ENCODE measurements around the gene MSANTD7. TPM values are rescaled to one million over a fixed set of nuclear protein-coding genes. Genes with fewer than 3 reads are reported as not detected.
"Not testable (repeated sequence)": the region's sequence is repeated elsewhere in the genome, so short reads cannot be mapped to it uniquely, and the experiment has no call there.

Gene MSANTD7
- total and polyA plus RNA-seq, 2 donors (not counting 1 experiment from before 2014, with no cell fraction given), result 6.8 to 15.2 TPM

DNA sequence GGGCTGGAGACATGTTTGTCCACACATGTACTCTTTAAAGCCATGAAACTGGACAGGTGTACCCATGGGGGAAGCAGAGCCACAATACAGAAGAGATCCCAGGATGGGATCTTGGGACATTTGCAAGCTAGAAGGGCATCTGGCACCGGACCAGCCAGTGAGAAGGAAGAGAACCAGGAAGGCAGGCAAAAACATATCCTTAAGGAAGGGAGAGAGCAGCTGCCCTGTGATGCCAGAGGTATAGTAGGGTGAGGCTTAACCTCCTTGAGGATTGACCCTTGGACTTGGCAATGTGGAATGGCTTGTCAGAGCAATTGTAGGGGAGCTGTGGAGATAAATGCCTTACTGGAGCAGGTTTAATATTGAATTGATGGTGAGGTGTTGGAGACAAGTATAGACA is 22.7 kb downstream of the MSANTD7 start:
- Histone ChIP-seq H3K9me3 (ENCODE audit: control extremely low read depth in 1 of 3, control insufficient read depth in 2 of 3, insufficient read depth in 1 of 3, low read length in 2 of 3) (no peaks in the 10 kb centered on the region), H2AFZ (ENCODE audit: insufficient read depth, low read depth, low read length, poor library complexity, severe bottlenecking) (no peak overlapping the region), H3K4me1 (ENCODE audit: control insufficient read depth in 2 of 2, insufficient read depth in 2 of 2, low read length in 2 of 2) (no peaks in the 10 kb centered on the region), H3K27me3 (replicated peaks in 1 of 4; ENCODE audit: control extremely low read depth in 1 of 4, control insufficient read depth in 3 of 4, insufficient read depth in 4 of 4, low read length in 3 of 4) (no peaks in the 10 kb centered on the region), H3K9ac (ENCODE audit: low read length) (no peak overlapping the region), H3K4me3 (ENCODE audit: control extremely low read depth in 1 of 5, extremely low read depth in 1 of 5, insufficient read depth in 1 of 5, low read depth in 2 of 5, low read length in 4 of 5) (no peak overlapping the region), H3K27ac (ENCODE audit: low read length in 2 of 2) (no peak overlapping the region), H3K36me3 (replicated peaks in 1 of 2; ENCODE audit: control extremely low read depth in 1 of 2, control insufficient read depth in 1 of 2, extremely low read depth in 1 of 2, insufficient read depth in 2 of 2, low read length in 1 of 2) (peaks cover 4 to 12% of the 10 kb centered on the region in 2 experiments), H3K4me2 (replicated peaks; ENCODE audit: low read depth, low read length, poor library complexity, severe bottlenecking) (no peak overlapping the region), H3K79me2 (ENCODE audit: control insufficient read depth, insufficient read depth, low read length) (no peaks in the 10 kb centered on the region), H4K20me1 (ENCODE audit: control insufficient read depth, insufficient read depth, low read length, poor library complexity, severe bottlenecking) (no peaks in the 10 kb centered on the region)
- Mint-ChIP-seq H3K4me1 (no peaks in the 10 kb centered on the region), H3K9me3 (ENCODE audit: insufficient read depth) (no peaks in the 10 kb centered on the region), H3K4me3 (no peak overlapping the region), H3K27me3 (no peaks in the 10 kb centered on the region), H3K27ac (no peak overlapping the region)
- TF ChIP-seq, protein P1, sequence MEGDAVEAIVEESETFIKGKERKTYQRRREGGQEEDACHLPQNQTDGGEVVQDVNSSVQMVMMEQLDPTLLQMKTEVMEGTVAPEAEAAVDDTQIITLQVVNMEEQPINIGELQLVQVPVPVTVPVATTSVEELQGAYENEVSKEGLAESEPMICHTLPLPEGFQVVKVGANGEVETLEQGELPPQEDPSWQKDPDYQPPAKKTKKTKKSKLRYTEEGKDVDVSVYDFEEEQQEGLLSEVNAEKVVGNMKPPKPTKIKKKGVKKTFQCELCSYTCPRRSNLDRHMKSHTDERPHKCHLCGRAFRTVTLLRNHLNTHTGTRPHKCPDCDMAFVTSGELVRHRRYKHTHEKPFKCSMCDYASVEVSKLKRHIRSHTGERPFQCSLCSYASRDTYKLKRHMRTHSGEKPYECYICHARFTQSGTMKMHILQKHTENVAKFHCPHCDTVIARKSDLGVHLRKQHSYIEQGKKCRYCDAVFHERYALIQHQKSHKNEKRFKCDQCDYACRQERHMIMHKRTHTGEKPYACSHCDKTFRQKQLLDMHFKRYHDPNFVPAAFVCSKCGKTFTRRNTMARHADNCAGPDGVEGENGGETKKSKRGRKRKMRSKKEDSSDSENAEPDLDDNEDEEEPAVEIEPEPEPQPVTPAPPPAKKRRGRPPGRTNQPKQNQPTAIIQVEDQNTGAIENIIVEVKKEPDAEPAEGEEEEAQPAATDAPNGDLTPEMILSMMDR (IDR thresholded peaks at IDR 0.05), result no peak
- no peak for TF ChIP-seq EZH2 (IDR thresholded peaks at IDR 0.05; ENCODE audit: borderline replicate concordance, insufficient read depth, low read depth, low read length, poor library complexity, severe bottlenecking)
- no peak for ATAC-seq (ENCODE audit: low read depth)
- ChIA-PET CTCF (no interaction called here), POLR2A (no interaction called here)
- no peak for DNase-seq
- WGBS (ENCODE audit: insufficient coverage), result 100% methylated on average over 1 of the region's 1 CpG
- intact Hi-C loops (cut with micrococcal nuclease), result no loop called here

DNA sequence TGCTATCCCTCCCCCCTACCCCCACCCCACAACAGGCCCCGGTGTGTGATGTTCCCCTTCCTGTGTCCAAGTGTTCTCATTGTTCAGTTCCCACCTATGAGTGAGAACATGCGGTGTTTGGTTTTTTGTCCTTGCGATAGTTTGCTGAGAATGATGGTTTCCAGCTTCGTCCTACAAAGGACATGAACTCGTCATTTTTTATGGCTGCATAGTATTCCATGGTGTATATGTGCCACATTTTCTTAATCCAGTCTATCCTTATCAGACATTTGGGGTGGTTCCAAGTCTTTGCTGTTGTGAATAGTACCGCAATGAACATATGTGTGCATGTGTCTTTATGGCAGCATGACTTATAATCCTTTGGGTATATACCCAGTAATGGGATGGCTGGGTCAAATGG is 26.4 kb downstream of the MSANTD7 start:
- ATAC-seq (ENCODE audit: low read depth); H3K9me3 Mint-ChIP-seq (ENCODE audit: insufficient read depth); H3K27ac ChIP-seq (ENCODE audit: low read length in 2 of 2); H3K27ac Mint-ChIP-seq; H3K9ac ChIP-seq (ENCODE audit: low read length); DNase-seq; H3K9me3 ChIP-seq (ENCODE audit: control extremely low read depth in 1 of 3, control insufficient read depth in 2 of 3, insufficient read depth in 1 of 3, low read length in 2 of 3); H3K4me3 ChIP-seq (ENCODE audit: control extremely low read depth in 1 of 5, extremely low read depth in 1 of 5, insufficient read depth in 1 of 5, low read depth in 2 of 5, low read length in 4 of 5); H3K27me3 Mint-ChIP-seq; intact Hi-C loops (cut with micrococcal nuclease); H3K4me1 Mint-ChIP-seq; H3K79me2 ChIP-seq (ENCODE audit: control insufficient read depth, insufficient read depth, low read length); POLR2A ChIA-PET; H3K4me2 ChIP-seq (replicated peaks; ENCODE audit: low read depth, low read length, poor library complexity, severe bottlenecking); H4K20me1 ChIP-seq (ENCODE audit: control insufficient read depth, insufficient read depth, low read length, poor library complexity, severe bottlenecking); H2AFZ ChIP-seq (ENCODE audit: insufficient read depth, low read depth, low read length, poor library complexity, severe bottlenecking); CTCF ChIA-PET; H3K4me1 ChIP-seq (ENCODE audit: control insufficient read depth in 2 of 2, insufficient read depth in 2 of 2, low read length in 2 of 2); H3K4me3 Mint-ChIP-seq; H3K27me3 ChIP-seq (replicated peaks in 1 of 4; ENCODE audit: control extremely low read depth in 1 of 4, control insufficient read depth in 3 of 4, insufficient read depth in 4 of 4, low read length in 3 of 4): not testable (repeated sequence)
- WGBS (ENCODE audit: insufficient coverage), result no CpG with 5 or more reads among the region's 6 CpGs
- peaks cover 8 to 20% of the 10 kb centered on the region in 2 experiments for H3K36me3 ChIP-seq (replicated peaks in 1 of 2; ENCODE audit: control extremely low read depth in 1 of 2, control insufficient read depth in 1 of 2, extremely low read depth in 1 of 2, insufficient read depth in 2 of 2, low read length in 1 of 2)

DNA sequence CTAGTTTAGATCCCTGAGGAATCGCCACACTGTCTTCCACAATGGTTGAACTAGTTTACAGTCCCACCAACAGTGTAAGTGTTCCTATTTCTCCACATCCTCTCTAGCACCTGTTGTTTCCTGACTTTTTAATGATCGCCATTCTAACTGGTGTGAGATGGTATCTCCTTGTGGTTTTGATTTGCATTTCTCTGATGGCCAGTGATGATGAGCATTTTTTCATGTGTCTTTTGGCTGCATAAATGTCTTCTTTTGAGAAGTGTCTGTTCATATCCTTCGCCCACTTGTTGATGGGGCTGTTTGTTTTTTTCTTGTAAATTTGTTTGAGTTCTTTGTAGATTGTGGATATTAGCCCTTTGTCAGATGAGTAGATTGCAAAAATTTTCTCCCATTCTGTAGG is 26.8 kb downstream of the MSANTD7 start:
- peaks cover 11 to 24% of the 10 kb centered on the region in 2 experiments for H3K36me3 ChIP-seq (replicated peaks in 1 of 2; ENCODE audit: control extremely low read depth in 1 of 2, control insufficient read depth in 1 of 2, extremely low read depth in 1 of 2, insufficient read depth in 2 of 2, low read length in 1 of 2)
- H3K4me2 ChIP-seq (replicated peaks; ENCODE audit: low read depth, low read length, poor library complexity, severe bottlenecking); ATAC-seq (ENCODE audit: low read depth); H2AFZ ChIP-seq (ENCODE audit: insufficient read depth, low read depth, low read length, poor library complexity, severe bottlenecking); H3K9me3 Mint-ChIP-seq (ENCODE audit: insufficient read depth); H3K4me3 ChIP-seq (ENCODE audit: control extremely low read depth in 1 of 5, extremely low read depth in 1 of 5, insufficient read depth in 1 of 5, low read depth in 2 of 5, low read length in 4 of 5); POLR2A ChIA-PET; CTCF ChIA-PET; H3K4me1 Mint-ChIP-seq; DNase-seq; H3K27ac Mint-ChIP-seq; H3K79me2 ChIP-seq (ENCODE audit: control insufficient read depth, insufficient read depth, low read length); H3K4me1 ChIP-seq (ENCODE audit: control insufficient read depth in 2 of 2, insufficient read depth in 2 of 2, low read length in 2 of 2); H3K9me3 ChIP-seq (ENCODE audit: control extremely low read depth in 1 of 3, control insufficient read depth in 2 of 3, insufficient read depth in 1 of 3, low read length in 2 of 3); intact Hi-C loops (cut with micrococcal nuclease); H3K27me3 ChIP-seq (replicated peaks in 1 of 4; ENCODE audit: control extremely low read depth in 1 of 4, control insufficient read depth in 3 of 4, insufficient read depth in 4 of 4, low read length in 3 of 4); H3K4me3 Mint-ChIP-seq; H3K9ac ChIP-seq (ENCODE audit: low read length); H3K27ac ChIP-seq (ENCODE audit: low read length in 2 of 2); H4K20me1 ChIP-seq (ENCODE audit: control insufficient read depth, insufficient read depth, low read length, poor library complexity, severe bottlenecking); H3K27me3 Mint-ChIP-seq: not testable (repeated sequence)
- WGBS (ENCODE audit: insufficient coverage), result no CpG with 5 or more reads among the region's 3 CpGs

All from B cell (primary cell).